ENCODE results near the gene ATXN7L1.

The ATXN7L1 gene

DNA sequence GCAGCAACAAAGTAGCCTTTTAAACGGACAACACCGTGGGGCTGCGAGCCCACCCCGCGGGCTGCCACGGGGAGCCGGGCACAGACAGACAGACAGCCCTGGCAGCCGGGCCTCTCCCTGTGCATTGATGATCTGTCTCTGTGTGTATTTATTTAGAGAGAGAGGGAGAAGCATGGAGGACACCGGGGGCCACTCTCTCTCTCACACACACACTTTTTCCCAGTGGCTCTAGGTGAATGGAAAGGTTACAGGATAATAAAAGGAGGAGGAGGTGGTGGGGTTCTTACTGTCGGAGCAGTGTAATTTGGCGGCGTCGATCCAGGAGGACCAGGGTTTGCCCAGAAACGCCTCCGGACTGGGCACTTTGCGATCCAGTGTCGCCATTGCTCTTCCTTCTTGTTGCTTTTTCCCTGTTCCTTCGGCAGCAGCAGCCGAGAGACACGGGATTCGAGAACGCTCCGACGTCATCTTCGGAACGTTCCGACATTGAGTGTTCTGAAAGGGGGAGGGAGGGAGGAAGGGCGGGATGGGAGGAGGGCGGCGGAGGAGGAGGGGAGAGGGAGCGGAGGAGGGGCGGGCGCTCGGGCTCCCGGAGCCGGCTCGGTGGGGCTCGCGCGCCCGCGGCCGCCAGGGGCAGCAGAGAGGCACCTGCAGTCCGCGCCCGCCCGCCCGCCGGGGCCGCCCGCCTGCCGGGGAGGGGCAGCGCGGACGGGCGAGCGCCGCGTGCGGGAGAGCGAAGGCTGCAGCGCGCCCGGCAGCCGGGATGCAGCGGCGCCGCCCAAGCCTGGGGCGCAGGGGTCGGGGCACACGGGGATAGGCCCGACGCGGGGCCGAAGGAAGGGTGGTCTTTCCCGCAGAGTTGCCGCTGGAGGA is at the start of gene ATXN7L1:
Gene ATXN7L1, minus strand, starts transcription at position 509 of the 873 bp plus-strand sequence. Its CDS starts 41 bp downstream, at position 468.
- peak; percentile 84 for DNase-seq

DNA sequence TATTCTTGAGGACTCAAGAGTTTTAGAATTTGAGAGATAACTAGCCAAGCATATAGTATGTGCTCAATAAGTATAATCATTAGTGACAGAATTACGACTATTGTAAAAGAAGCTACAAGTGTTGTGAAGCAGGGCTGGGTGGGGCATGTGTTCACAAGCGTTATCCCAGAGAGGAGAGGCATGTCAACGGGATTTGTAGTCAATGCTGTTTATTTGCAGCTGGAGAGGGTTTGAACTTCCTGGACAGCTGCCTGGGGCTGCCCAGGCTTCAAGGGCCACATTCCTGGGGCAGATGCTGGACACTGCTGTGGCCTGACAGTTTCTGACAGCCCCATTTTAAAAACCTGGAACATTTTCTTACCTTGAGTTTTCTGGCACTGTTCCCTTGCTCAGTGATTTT is 49.7 kb upstream of the ATXN7L1 start:
- no peak for DNase-seq

GRCh38 chr7:105924945-105925344 is 48.5 kb upstream of the ATXN7L1 start:
- DNase-seq: no peak

DNA sequence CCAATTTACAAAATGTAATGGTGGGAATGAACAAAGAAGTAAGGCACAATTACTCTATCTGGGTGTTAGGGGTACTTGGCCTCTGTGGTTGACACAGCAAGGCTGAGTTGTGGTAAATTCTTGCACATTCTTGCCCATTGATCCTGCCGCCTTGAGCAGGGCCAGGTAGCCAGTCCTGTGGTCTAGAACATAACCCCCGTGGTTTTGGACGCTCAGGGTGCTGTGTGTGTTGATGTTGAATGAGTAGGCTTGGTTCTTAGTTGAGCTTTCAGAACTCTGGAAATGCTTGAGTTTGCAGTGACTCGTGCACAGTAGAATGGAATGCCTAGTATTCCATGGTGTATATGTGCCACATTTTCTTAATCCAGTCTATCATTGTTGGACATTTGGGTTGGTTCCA is 44.4 kb upstream of the ATXN7L1 start:
- DNase-seq: no peak

- no peak for DNase-seq
These were observed 41.3 kb upstream of the ATXN7L1 start for GRCh38 chr7:105917659-105918058.

DNA sequence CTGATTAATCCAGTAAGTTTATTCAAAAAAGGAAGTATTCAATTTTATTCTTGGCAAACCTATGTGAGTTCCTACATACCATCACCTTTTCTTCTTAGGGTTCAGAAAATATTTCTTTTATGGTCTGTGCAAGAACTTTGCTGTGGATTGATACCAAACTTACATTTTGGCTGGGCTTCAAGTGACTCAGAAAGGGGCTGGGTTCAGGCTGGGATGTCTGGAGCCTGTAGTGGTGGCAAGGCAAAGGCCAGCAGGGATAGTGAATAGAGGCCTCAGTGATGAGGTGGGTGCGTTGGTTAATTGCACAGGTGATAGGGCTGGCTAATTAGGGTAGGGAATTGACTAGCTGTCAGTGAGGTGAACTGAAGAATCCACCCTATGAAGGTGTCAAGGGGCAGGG is 40.2 kb upstream of the ATXN7L1 start:
- no peak for DNase-seq

- no peak for DNase-seq
These were observed 37.5 kb upstream of the ATXN7L1 start for GRCh38 chr7:105913947-105914346.

DNA sequence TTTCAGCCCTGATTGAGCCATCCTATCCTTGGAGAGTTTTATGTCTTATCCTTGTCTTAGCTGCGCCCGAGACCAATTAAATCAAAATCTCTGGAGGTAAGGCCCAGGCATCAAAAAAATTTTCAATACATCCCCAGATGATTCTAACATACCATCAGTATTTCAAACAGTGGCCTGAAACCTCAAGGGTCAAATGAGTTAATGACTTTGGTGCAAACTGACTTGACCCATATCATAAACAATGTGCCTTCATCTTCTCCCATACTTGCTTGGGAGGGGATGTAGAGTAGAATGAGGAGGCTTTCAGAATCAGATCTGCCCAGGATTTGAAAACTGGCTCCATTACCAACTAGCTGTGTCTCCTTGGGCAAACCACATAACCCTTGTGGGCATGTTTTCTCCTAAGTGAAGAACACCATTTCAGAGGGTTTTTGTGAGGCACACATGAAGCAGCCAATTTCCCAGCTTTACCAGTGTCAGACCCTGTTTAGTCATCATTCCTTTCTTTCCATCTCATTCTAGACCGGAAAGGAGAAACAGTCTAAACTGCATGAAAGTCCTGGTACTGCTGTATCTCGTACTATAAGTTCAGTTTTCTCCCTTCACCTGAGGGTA is 35.7 kb upstream of the ATXN7L1 start:
- DNase-seq: no peak

DNA sequence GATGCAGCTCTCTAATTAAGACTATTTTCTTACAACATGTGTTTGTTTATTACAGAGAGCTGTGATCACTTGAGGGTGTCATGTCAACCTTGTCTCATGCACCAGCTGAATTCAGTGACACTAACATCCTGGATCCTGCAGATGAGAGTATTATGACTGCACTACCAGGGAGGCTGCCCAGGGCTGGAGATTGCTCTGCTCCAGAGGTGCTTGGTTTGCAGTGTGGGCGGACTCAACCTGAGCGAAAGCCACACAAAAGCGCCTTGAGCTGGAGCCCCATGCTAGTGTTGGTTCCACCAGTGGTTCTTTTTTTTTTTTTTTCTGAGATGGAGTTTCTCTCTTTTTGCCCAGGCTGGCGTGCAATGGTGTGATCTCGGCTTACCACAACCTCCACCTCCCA is 33.8 kb upstream of the ATXN7L1 start:
- DNase-seq: no peak

DNA sequence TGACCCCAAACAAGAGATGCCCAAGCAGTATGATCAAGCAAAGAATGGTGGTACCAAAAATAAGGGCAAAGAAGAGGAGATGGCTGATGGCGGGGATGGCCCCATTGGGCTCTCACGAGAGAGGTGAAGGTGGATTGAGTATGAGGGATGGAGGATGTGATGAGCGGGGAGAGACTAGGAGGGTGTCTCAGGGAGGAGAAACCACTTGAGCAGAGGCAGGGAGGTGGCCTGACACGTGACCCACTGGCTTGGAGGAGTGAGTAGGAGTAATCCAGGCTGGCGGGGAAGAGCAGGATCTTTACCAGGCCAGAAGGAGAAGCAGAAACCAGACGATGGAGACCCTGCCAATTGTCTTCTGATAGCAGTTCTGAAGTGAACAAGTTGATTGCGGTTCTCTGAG is 33.3 kb upstream of the ATXN7L1 start:
- DNase-seq: no peak

DNA sequence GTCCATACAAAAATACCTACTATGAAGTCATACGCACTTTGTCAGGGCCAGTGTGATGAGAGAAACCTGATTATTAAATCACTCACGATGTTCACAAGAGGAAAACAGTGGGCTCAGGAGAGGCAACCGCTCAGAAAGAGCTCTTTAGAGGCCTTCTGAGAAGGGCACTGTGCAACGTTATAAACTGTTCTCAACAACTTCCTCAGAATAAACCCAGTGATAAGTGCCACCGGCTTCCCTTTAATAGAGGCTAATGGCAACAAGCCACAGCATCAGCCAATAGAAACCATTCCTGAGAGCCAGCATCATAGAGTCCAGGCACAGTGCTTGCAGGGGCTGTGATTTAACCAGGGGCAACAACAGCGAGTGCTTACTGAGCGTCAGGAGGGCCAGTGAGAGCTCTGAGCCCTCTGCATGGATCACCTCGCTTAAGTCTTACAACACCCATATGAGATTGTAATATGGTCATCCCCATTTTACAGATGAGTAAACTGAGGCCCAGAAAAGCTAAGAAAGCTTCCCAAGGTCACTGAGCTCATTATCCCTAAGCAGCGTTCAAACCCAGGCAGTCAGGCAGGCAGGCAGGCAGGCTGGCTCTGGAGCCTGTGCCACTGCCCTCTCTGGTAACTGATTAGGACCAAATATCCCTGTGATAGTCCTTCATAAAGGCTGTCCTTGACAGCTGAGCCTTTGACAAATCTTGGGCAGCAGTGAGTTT is 30.9 kb upstream of the ATXN7L1 start:
- DNase-seq: no peak

- no peak for DNase-seq
These were observed 30.3 kb upstream of the ATXN7L1 start for GRCh38 chr7:105906695-105907094.

DNA sequence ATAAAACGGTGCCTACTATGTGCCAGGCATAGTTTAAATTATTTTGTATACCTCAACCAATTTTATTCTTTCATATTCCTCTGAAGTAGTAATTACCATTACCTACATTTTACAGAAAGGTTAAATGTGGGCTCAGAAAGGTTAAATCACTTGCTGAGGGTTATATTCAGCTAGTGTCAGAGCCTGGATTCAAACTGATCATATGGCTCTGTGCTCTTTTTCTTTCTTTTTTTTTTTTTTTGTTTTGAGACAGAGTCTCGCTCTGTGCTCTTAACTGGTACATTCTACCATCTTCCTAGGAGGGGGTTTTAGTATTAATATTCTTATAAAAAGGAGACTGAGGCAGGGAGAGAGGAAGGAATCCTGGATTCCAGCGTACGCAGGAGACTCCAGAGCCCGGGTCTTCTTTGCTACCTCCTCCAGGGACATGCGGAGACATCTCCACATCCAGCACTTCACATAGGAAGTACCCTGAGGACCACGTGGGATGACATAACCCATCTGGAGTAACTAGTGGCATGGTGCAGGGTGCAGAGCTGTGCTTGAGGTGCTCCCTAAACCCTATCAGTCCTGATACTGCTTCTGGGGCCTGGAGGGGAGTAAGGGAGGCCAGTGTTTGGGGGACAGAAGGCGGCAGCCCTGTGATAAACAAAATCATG is 29.6 kb upstream of the ATXN7L1 start:
- DNase-seq: no peak

DNA sequence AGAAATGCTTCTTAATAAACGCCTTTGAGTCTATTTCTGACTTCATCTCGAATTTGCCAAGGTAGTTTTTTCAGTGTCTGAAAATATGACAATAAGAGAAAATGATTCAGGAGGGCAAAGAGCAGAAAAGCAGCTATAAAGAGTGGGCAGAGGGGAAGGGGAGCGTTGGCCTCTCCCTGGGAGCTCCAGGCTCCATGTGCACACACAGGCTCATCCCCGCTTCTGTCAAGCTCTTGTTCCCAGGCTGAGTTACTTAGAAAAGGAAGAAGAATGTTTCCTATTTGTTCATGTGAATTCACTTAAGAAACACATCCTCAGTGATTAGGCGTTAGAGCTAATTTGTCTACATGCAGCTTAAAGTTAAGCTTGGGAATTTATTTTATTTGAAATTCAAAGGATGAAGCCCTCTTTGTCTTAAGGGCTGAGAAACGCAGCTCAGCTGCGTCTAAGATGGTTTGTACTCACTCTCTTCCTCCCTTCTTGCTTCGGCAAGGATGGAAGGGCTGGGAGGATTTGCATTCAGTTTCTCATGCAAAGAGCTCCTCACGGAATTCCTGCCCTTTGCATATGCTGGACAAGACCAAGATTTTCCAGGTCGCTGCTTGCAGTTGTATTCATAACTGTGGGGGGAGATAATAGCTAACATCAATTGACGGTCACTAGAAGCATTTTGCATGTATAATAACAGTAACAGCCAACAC is 29.0 kb upstream of the ATXN7L1 start:
- no peak for DNase-seq

- DNase-seq: no peak
These were observed 27.7 kb upstream of the ATXN7L1 start for GRCh38 chr7:105904064-105904463.

DNA sequence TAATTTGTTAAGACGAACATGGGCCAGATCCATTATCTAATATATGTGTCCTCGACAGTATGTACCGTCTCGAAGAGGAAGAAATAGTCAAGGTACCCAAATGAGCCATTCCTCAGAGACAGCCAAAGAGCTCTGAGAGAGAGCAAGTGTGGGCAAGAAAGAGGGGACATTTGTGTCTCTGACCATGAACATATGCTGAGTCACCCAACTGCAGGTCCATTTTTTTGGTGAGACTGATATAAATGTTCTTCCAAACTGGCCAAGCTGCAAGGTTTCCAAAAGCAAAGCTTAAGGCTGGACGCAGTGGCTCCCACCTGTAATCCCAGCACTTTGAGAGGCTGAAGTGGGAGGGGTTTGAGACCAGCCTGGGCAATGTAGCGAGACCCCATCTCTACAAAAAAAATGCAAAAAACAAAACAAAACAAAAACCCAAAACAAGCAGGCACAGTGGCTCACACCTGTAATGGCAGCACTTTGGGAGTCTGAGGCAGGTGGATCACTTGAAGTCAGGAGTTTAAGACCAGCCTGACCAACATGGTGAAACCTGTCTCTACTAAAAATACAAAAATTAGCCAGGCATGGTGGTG is 26.0 kb upstream of the ATXN7L1 start:
- DNase-seq: no peak

DNA sequence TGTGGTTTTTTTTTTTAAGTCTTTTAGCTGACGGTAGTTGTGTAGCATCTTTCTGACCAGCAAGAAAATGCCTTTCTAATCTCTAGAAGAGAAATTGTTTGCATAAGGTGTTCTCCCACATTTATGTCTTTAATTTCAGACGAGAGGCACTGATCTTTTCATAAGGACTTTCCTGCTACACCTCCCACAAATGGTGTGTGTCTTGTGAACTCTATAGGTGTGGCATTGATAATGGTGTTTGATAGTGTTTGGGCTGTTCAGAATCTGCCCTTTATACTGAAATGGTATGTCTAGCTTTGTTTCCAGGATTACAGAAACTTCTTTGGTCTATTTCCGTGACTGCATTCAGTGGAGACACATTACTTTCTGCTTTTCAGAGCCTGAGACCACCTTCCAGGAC is 21.6 kb upstream of the ATXN7L1 start:
- DNase-seq: no peak

DNA sequence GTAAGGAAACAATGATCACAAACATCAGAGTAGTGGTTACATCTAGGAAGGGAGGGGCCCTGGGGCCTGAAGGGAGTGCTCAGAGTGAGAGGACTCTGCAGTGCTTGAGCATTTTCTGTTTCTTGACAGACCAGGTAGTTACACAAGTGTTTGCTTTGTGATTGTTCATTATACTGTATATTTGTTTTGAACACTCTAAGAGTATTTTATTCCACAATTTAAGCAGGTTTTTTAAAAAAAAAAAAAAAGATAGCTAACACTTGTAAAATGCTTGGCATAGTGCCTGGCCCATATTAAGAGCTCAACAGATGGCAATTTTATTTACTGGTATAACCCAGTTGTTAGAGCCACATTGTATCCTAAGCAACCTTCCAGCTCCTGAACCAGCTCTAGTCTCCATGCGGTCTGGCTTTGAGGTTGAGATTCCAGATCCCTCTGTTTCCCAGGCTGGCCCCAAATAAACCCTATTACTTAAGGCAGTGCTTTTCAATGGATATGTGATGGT is 20.1 kb upstream of the ATXN7L1 start:
- DNase-seq: peak; percentile 98

DNA sequence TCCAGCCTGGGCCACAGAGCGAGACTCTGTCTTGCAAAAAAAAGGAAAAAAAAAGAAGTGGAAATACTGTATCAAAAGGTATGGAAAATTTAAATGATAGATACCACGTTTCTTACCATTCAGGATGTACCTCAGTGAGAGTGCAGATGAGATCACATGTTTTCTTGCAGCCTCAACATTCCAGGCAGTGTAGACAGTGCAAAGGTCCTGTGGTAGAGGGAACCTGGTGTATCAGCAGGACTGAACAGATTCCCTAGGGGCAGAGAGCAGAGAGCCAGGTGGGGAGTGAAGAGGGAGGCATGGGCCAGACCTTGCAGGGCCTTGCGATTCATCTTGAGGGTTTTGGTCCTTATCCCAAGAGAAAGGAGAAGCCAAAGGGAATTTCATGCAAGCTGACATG is 17.7 kb upstream of the ATXN7L1 start:
- DNase-seq: no peak

DNA sequence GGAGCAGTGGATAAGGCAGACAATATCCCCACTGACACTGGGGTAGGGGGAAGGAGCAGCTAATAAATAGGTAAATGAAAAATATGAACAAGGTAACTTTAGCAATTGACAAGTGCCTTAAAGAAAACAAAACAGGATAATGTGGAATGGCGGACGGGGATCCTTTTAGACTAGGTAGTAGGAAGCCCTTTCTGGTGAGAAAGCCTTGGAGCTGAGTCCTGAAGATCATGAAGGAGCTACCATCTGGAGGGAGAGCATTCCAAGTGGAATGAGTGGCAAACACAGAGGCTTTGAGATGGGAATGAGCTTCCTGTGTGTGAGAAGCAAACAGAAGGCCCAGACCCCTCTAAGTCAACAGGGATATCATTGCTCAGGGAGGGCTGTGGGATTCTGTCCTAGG is 16.0 kb upstream of the ATXN7L1 start:
- DNase-seq: no peak

GRCh38 chr7:105890290-105890997 is 14.0 kb upstream of the ATXN7L1 start:
- no peak for DNase-seq

Data from DMS153 (cell line).